Upper lobe of right lung (tissue), 1 donor: ENCODE measurements around the gene EPHX1. TPM values are rescaled to one million over a fixed set of nuclear protein-coding genes. Genes with fewer than 3 reads are reported as not detected.
A peak's percentile ranks its signal among the peaks of the same experiment; 100 is the strongest.

Experiments
- ATAC-seq: fragments of 200-7000 bp; cut with Tn5 transposase; one replicate; pipeline ENCODE4 v1.9.1; 2020; ENCODE audit warnings: mild to moderate bottlenecking, moderate library complexity
- DNase-seq: peaks from one replicate; pipeline ENCODE4 v3.0.0-alpha.2; 2020
- H3K27ac ChIP-seq: fragments of 200-600 bp; one replicate; pipeline ENCODE4 v1.8.0; 2022
- H3K27me3 ChIP-seq: fragments of 200-600 bp; one replicate; pipeline ENCODE4 v1.8.0; 2022; ENCODE audit warnings: mild to moderate bottlenecking
- H3K36me3 ChIP-seq: fragments of 200-600 bp; one replicate; pipeline ENCODE4 v1.8.0; 2022
- H3K4me1 ChIP-seq: fragments of 200-600 bp; one replicate; pipeline ENCODE4 v1.8.0; 2022
- H3K4me3 ChIP-seq: fragments of 200-600 bp; one replicate; pipeline ENCODE4 v1.8.0; 2022; ENCODE audit warnings: mild to moderate bottlenecking
- H3K9me3 ChIP-seq: fragments of 200-600 bp; one replicate; pipeline ENCODE4 v1.8.0; 2022
- CTCF ChIP-seq: fragments of 200-600 bp; IDR thresholded peaks from one replicate; pipeline ENCODE4 v1.8.0; 2022; ENCODE audit warnings: antibody characterized with exemption
- intact Hi-C: fragments of 100-400 bp; cut with DNase I; formaldehyde crosslinking; loops from one replicate; pipeline ENCODE4 v1.11.0; 2022
- total RNA-seq: library from RNA; stranded (reverse); fragmentation: NEBNext Ultra II Directional; extraction: Animal tissue kit (Norgen Biotek cat#: 25700); gene quantifications from one replicate; pipeline ENCODE4 v1.2.1, GENCODE V29; 2021
- donor health status: DM: no; HTN: yes; CAD: no; lungs with severe emphysema.

The EPHX1 gene
- total RNA-seq, 1 donor from 2014 or later, result 245 TPM

- no peaks in the 10 kb centered on the region for H3K27me3 ChIP-seq
- H3K9me3 ChIP-seq, result no peaks in the 10 kb centered on the region
- no peak overlapping the region for H3K27ac ChIP-seq
- H3K36me3 ChIP-seq, result no peaks in the 10 kb centered on the region
- intact Hi-C loops, result loop anchor here (10.0 kb wide), 1 partner anchor 216 kb away; no protein-coding TSS in a partner anchor
- peaks cover 45% of the 10 kb centered on the region for H3K4me1 ChIP-seq
- no peak for DNase-seq
- no peak for ATAC-seq
- no peak for TF ChIP-seq CTCF
- no peak overlapping the region for H3K4me3 ChIP-seq
Measured at GRCh38 chr1:225770561-225771248, 39.2 kb upstream of the EPHX1 start.

GRCh38 chr1:225771661-225772322 is 38.1 kb upstream of the EPHX1 start:
- H3K27me3 ChIP-seq, result no peaks in the 10 kb centered on the region
- no peaks in the 10 kb centered on the region for H3K36me3 ChIP-seq
- no peak for TF ChIP-seq CTCF
- H3K9me3 ChIP-seq, result no peaks in the 10 kb centered on the region
- H3K4me3 ChIP-seq, result no peak overlapping the region
- ATAC-seq, result no peak
- no peak for DNase-seq
- intact Hi-C loops, result loop anchor here (10.0 kb wide), 1 partner anchor 217 kb away; no protein-coding TSS in a partner anchor
- peaks cover 43% of the 10 kb centered on the region for H3K4me1 ChIP-seq
- peak overlapping the region; percentile 8 for H3K27ac ChIP-seq

GRCh38 chr1:225772323-225772768 is 37.6 kb upstream of the EPHX1 start:
- peaks cover 40% of the 10 kb centered on the region for H3K4me1 ChIP-seq
- peak; percentile 83 for TF ChIP-seq CTCF
- DNase-seq, result peak; percentile 86
- no peaks in the 10 kb centered on the region for H3K27me3 ChIP-seq
- peak; percentile 97 for ATAC-seq
- no peaks in the 10 kb centered on the region for H3K36me3 ChIP-seq
- no peak overlapping the region for H3K4me3 ChIP-seq
- no peaks in the 10 kb centered on the region for H3K9me3 ChIP-seq
- intact Hi-C loops, result loop anchor here (10.0 kb wide), 1 partner anchor 218 kb away; no protein-coding TSS in a partner anchor
- peak overlapping the region; percentile 33 for H3K27ac ChIP-seq

GRCh38 chr1:225772848-225773247 is 37.1 kb upstream of the EPHX1 start:
- Histone ChIP-seq H3K27ac (peak overlapping the region; percentile 33), H3K36me3 (no peaks in the 10 kb centered on the region), H3K4me1 (peaks cover 39% of the 10 kb centered on the region), H3K9me3 (no peaks in the 10 kb centered on the region), H3K4me3 (no peak overlapping the region), H3K27me3 (no peaks in the 10 kb centered on the region)
- no peak for ATAC-seq
- DNase-seq, result no peak
- TF ChIP-seq CTCF, result no peak
- intact Hi-C loops, result loop anchor here (10.0 kb wide), 1 partner anchor 218 kb away; no protein-coding TSS in a partner anchor

- peaks cover 34% of the 10 kb centered on the region for H3K4me1 ChIP-seq
- H3K27ac ChIP-seq, result no peak overlapping the region
- H3K36me3 ChIP-seq, result peaks cover under 1% of the 10 kb centered on the region
- no peak for TF ChIP-seq CTCF
- no peaks in the 10 kb centered on the region for H3K9me3 ChIP-seq
- no peak for ATAC-seq
- no peaks in the 10 kb centered on the region for H3K27me3 ChIP-seq
- no peak overlapping the region for H3K4me3 ChIP-seq
- no peak for DNase-seq
- intact Hi-C loops, result loop anchor here (10.0 kb wide), 1 partner anchor 220 kb away; no protein-coding TSS in a partner anchor
Measured at GRCh38 chr1:225774281-225775147, 35.4 kb upstream of the EPHX1 start.
